Measurements from ENCODE around the gene ELMO3. TPM values are rescaled to one million over a fixed set of nuclear protein-coding genes. Genes with fewer than 3 reads are reported as not detected.

The ELMO3 gene
- total and polyA plus RNA-seq, 8 donors = 14.6 to 52.4 (median 23.6) TPM

DNA sequence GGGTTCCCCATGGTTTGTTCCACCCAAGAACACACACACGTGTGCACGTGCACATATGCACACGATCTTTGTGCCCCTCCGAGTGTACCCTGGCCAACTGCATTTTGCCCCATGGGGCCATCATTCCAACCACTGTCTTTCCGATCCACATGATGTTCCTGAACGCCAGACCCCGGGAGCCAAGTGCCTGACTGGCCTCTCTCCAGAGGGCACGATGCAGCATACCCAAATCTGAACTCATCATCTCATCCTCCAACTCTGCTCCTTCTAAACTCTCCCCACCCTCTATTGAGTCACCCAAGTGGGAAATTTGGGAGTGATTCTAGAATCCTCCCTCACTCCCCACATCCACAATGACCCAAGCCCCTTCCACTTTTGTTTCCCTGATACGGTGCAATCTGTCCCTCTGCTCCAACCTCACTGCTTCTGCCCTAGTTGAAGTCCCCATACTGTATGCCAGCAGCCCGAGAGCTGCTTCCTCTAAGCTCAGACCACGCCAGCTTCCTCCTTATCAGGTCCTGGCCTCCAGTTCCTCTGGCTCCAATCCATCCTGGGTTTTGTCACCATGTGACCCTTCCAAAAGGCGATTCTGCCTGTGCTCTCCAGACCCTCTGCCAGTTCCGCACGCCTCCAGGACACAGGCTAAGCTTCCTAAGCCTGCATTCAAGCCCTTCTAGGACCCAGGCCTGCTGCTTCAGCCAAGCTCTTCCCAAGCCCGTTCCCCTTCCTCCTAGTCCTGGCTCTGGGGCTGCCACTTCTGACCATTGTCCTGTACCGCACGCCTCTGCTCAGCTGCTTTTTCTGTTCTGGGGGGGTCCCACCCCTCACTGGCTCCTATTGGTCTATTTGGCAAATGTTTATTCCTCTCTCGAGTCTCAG, 17.9 kb downstream of the ELMO3 start:
- ATAC-seq (peak in 2 of 4 donors; percentile 27 to 58), FAIRE-seq (no peak), DNase-seq (peak in 1 of 6 donors; percentile 45)
- Histone ChIP-seq H3K36me3 (no peaks in the 10 kb centered on the region), H3K4me1 (peaks cover 20 to 23% (median 23%) of the 10 kb centered on the region in 3 donors), H3K4me3 (no peak overlapping the region), H3K9me3 (no peaks in the 10 kb centered on the region), H3K27me3 (no peaks in the 10 kb centered on the region), H3K27ac (no peak overlapping the region)
- intact Hi-C loops (cut with DNase I) = no loop called here
- TF ChIP-seq, protein P1, sequence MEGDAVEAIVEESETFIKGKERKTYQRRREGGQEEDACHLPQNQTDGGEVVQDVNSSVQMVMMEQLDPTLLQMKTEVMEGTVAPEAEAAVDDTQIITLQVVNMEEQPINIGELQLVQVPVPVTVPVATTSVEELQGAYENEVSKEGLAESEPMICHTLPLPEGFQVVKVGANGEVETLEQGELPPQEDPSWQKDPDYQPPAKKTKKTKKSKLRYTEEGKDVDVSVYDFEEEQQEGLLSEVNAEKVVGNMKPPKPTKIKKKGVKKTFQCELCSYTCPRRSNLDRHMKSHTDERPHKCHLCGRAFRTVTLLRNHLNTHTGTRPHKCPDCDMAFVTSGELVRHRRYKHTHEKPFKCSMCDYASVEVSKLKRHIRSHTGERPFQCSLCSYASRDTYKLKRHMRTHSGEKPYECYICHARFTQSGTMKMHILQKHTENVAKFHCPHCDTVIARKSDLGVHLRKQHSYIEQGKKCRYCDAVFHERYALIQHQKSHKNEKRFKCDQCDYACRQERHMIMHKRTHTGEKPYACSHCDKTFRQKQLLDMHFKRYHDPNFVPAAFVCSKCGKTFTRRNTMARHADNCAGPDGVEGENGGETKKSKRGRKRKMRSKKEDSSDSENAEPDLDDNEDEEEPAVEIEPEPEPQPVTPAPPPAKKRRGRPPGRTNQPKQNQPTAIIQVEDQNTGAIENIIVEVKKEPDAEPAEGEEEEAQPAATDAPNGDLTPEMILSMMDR (IDR thresholded peaks at IDR 0.05) = no peak
- WGBS, 2 donors = 78% methylated on average over 18 of the region's 18 CpGs

GRCh38 chr16:67223992-67224391, 25.1 kb downstream of the ELMO3 start:
- no peaks in the 10 kb centered on the region for H3K27me3 ChIP-seq
- H3K9me3 ChIP-seq = no peaks in the 10 kb centered on the region
- no peak overlapping the region for H3K27ac ChIP-seq
- H3K4me1 ChIP-seq = peaks cover 0 to 9% (median 6%) of the 10 kb centered on the region in 3 donors
- no peak for DNase-seq
- intact Hi-C loops (cut with DNase I) = no loop called here
- TF ChIP-seq, protein P1 (IDR thresholded peaks at IDR 0.05) = no peak
- no peak for ATAC-seq
- H3K4me3 ChIP-seq = no peak overlapping the region
- no peak for FAIRE-seq
- peaks cover 0 to 4% (median 0%) of the 10 kb centered on the region in 3 donors for H3K36me3 ChIP-seq
- WGBS, 2 donors = 18 to 29% methylated on average over 3 of the region's 3 CpGs

DNA sequence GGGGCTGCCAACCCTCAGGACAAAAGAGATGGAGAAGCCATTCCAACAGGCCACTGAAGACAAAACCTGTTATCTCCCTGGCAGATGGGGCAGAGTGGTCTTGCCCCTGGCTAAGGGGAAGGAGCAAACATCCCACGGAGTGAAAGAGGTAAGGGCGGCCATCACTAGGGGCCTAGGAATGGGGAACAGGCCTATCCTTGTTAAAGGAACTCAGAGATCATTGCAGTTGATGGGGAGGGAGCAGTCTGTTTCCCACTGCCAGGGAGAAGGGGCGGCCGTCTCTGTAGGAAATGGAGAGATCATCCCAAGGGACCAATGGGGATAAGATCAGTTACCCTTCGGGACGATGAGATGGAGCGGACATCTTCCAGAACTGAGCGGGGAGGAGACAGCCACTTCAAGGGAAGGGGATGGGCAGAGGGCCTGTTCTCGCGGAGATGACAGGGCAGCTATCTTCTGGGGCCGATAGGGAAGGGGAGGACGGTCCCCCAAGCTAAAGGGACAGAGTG, 27.4 kb downstream of the ELMO3 start:
- intact Hi-C loops (cut with DNase I) = no loop called here
- Histone ChIP-seq H3K27ac (peak overlapping the region in 2 of 4 donors; percentile 54 to 57), H3K4me1 (peaks cover 0 to 9% (median 6%) of the 10 kb centered on the region in 3 donors), H3K27me3 (no peaks in the 10 kb centered on the region), H3K36me3 (peaks cover 0 to 26% (median 14%) of the 10 kb centered on the region in 3 donors), H3K9me3 (no peaks in the 10 kb centered on the region), H3K4me3 (peak overlapping the region; percentile 85 to 97 (median 91))
- WGBS, 2 donors = 14 to 15% methylated on average over 12 of the region's 12 CpGs
- TF ChIP-seq, protein P1 (IDR thresholded peaks at IDR 0.05) = no peak
- FAIRE-seq = no peak
- ATAC-seq = peak in 1 of 4 donors; percentile 2
- peak in 1 of 6 donors; percentile 12 for DNase-seq

DNA sequence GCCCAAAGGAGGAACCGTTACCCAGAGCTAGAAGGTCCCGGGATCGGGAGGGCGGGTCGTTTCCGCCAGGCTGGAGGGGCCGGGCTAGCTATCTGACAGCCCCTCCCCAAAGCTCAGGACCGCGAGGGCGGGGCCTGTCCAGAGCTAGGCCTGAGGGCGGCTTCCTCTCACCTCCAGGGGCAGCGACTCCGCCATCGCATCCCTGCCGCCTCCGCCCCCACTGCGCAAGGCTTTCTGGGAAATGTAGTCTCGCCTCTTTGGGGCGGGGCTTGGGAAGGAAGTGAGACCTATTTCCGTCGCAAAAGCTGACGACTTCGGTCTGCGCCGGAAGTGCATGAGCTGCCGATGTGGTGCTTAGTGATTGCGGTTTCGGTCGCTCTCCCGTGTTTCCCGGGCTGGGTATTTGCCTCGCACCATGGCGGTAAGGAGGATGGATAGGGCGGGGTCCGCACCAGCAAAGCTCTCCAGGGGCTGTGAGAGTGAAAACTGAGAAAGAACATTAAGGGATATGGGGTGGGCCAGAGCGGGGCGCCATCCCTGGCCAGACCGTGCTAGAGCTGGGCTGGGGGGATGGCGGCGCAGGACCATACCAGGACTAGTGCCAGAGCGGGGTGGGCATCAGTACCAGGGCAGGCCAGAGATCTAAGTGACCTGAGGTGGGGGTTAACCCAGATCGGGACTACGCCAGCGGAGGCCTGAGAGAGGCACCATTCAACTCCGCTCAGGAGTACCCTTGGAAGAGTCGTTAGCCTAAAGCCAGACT, 28.1 kb downstream of the ELMO3 start, which contains the start of gene TMEM208:
Gene TMEM208 (plus strand): TSS at position 327 of the 763 bp plus-strand sequence. CDS start 89 bp downstream, at position 416.
- peak; percentile 96 to 98 (median 97) for DNase-seq
- TF ChIP-seq, protein P1 (IDR thresholded peaks at IDR 0.05) = peak in 1 of 4 donors; percentile 11
- H3K4me1 ChIP-seq = peaks cover 0 to 9% (median 6%) of the 10 kb centered on the region in 3 donors
- H3K27ac ChIP-seq = peak within 1 kb of the TSS; percentile 39 to 59 (median 52)
- H3K9me3 ChIP-seq = no peaks in the 10 kb centered on the region
- 1% methylated on average over 46 of the region's 46 CpGs for WGBS, 2 donors
- no peaks in the 10 kb centered on the region for H3K27me3 ChIP-seq
- peak; percentile 95 to 99 (median 96) for ATAC-seq
- H3K4me3 ChIP-seq = peak within 1 kb of the TSS; percentile 85 to 97 (median 91)
- intact Hi-C loops (cut with DNase I) = no loop called here
- peaks cover 0 to 26% (median 19%) of the 10 kb centered on the region in 3 donors for H3K36me3 ChIP-seq
- peak; percentile 59 for FAIRE-seq

All from pancreas (tissue), 10 donors.